HEK293 (cell line): ENCODE measurements around the gene OGFOD2.

ENCODE experiments used
- HOXA7 ChIP-seq: sonication (generic); formaldehyde crosslinking; IDR thresholded peaks from 2 replicates; pipeline ENCODE4 v1.8.1; 2022; ENCODE audit warnings: missing genetic modification reagents, borderline replicate concordance
- KLF16 ChIP-seq: fragments of 450-650 bp; formaldehyde crosslinking; IDR thresholded peaks from 2 replicates; pipeline ENCODE4 v1.5.1; 2017; ENCODE audit warnings: missing biosample characterization, missing genetic modification characterization
- MYNN ChIP-seq: fragments of 450-650 bp; formaldehyde crosslinking; IDR thresholded peaks from 2 replicates; pipeline ENCODE4 v1.5.1; 2016; ENCODE audit warnings: missing biosample characterization, missing genetic modification characterization, borderline replicate concordance
- YY1 ChIP-seq: fragments of 450-650 bp; formaldehyde crosslinking; IDR thresholded peaks from 2 replicates; pipeline ENCODE4 v1.5.1; 2018; ENCODE audit warnings: missing biosample characterization, missing genetic modification characterization
- ZNF121 ChIP-seq: fragments of 450-650 bp; formaldehyde crosslinking; IDR thresholded peaks from 2 replicates; pipeline ENCODE4 v1.5.1; 2016; ENCODE audit warnings: missing biosample characterization, missing genetic modification characterization
- ZNF175 ChIP-seq: fragments of 450-650 bp; formaldehyde crosslinking; IDR thresholded peaks from 2 replicates; pipeline ENCODE4 v1.5.1; 2016; ENCODE audit warnings: missing biosample characterization, missing genetic modification characterization
- ZNF184 ChIP-seq: fragments of 450-650 bp; IDR thresholded peaks from 2 replicates; pipeline ENCODE4 v1.5.1; 2018; ENCODE audit warnings: missing biosample characterization, mild to moderate bottlenecking, missing genetic modification characterization
- ZNF266 ChIP-seq: fragments of 450-650 bp; formaldehyde crosslinking; IDR thresholded peaks from 2 replicates; pipeline ENCODE4 v1.5.1; 2016; ENCODE audit warnings: missing biosample characterization, missing genetic modification characterization, low read depth
- ZNF426 ChIP-seq: fragments of 450-650 bp; formaldehyde crosslinking; IDR thresholded peaks from 2 replicates; pipeline ENCODE4 v1.5.1; 2017; ENCODE audit warnings: missing biosample characterization, missing genetic modification characterization, mild to moderate bottlenecking, inconsistent platforms, moderate library complexity
- ZNF510 ChIP-seq: fragments of 450-650 bp; formaldehyde crosslinking; IDR thresholded peaks from 2 replicates; pipeline ENCODE4 v1.5.1; 2018; ENCODE audit warnings: mild to moderate bottlenecking, missing genetic modification characterization, missing biosample characterization; ENCODE audit not compliant: insufficient replicate concordance
- ZNF792 ChIP-seq: fragments of 450-650 bp; formaldehyde crosslinking; IDR thresholded peaks from 2 replicates; pipeline ENCODE4 v1.5.1; 2016; ENCODE audit warnings: missing biosample characterization, missing genetic modification characterization
- TF ChIP-seq, protein P1 (sequence below): fragments of 450-650 bp; formaldehyde crosslinking; IDR thresholded peaks from 2 replicates; pipeline ENCODE4 v1.5.1; 2016; ENCODE audit warnings: missing biosample characterization, missing genetic modification characterization
- TF ChIP-seq, protein P2 (sequence below): fragments of 450-650 bp; formaldehyde crosslinking; IDR thresholded peaks from 2 replicates; pipeline ENCODE4; 2016; ENCODE audit warnings: missing biosample characterization, missing genetic modification characterization
- TF ChIP-seq, protein P3 (sequence below): fragments of 450-650 bp; formaldehyde crosslinking; IDR thresholded peaks from 2 replicates; pipeline ENCODE4 v1.5.1; 2017; ENCODE audit warnings: missing biosample characterization, missing genetic modification characterization

DNA sequence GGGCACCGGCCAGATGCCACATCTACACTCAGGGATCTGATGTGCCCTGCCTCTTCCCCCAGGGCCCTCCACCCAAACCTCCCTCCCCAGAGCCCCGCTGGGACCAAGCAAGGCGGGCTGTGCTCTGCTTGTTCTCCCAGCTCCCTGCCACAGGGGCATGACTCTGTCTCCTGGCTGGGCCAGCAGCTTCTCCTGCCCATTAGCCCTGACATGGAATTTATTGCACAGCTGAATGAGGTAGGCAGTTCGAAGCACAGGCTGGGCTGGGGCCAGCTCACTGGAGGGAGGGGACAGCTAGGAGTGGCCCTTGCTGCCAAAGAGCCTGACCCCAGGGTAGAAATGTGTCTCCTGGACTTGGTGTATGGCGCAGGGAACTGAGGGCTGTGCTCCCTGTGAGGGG lies 47.8 kb downstream of the OGFOD2 start:
- TF ChIP-seq ZNF792 (tag by site-specific recombination) (no peak), KLF16 (tag by site-specific recombination) (no peak), ZNF121 (no peak), ZNF426 (tag by site-specific recombination) (no peak), ZNF175 (tag by site-specific recombination) (no peak), MYNN (tag by site-specific recombination) (no peak), ZNF266 (no peak), ZNF510 (tag by site-specific recombination) (no peak), ZNF184 (tag by site-specific recombination) (no peak), HOXA7 (CRISPR knock-in tag) (no peak), YY1 (no peak)
- TF ChIP-seq, protein P1, sequence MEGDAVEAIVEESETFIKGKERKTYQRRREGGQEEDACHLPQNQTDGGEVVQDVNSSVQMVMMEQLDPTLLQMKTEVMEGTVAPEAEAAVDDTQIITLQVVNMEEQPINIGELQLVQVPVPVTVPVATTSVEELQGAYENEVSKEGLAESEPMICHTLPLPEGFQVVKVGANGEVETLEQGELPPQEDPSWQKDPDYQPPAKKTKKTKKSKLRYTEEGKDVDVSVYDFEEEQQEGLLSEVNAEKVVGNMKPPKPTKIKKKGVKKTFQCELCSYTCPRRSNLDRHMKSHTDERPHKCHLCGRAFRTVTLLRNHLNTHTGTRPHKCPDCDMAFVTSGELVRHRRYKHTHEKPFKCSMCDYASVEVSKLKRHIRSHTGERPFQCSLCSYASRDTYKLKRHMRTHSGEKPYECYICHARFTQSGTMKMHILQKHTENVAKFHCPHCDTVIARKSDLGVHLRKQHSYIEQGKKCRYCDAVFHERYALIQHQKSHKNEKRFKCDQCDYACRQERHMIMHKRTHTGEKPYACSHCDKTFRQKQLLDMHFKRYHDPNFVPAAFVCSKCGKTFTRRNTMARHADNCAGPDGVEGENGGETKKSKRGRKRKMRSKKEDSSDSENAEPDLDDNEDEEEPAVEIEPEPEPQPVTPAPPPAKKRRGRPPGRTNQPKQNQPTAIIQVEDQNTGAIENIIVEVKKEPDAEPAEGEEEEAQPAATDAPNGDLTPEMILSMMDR (tag by site-specific recombination), result no peak
- TF ChIP-seq, protein P2, sequence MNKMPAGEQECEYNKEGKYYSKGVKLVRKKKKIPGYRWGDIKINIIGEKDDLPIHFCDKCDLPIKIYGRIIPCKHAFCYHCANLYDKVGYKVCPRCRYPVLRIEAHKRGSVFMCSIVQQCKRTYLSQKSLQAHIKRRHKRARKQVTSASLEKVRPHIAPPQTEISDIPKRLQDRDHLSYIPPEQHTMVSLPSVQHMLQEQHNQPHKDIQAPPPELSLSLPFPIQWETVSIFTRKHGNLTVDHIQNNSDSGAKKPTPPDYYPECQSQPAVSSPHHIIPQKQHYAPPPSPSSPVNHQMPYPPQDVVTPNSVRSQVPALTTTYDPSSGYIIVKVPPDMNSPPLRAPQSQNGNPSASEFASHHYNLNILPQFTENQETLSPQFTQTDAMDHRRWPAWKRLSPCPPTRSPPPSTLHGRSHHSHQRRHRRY (tag by site-specific recombination), result no peak
- TF ChIP-seq, protein P3, sequence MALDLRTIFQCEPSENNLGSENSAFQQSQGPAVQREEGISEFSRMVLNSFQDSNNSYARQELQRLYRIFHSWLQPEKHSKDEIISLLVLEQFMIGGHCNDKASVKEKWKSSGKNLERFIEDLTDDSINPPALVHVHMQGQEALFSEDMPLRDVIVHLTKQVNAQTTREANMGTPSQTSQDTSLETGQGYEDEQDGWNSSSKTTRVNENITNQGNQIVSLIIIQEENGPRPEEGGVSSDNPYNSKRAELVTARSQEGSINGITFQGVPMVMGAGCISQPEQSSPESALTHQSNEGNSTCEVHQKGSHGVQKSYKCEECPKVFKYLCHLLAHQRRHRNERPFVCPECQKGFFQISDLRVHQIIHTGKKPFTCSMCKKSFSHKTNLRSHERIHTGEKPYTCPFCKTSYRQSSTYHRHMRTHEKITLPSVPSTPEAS (tag by site-specific recombination), result no peak
